Subcutaneous adipose tissue (tissue), 4 donors: ENCODE measurements around the gene IL11RA. TPM values are rescaled to one million over a fixed set of nuclear protein-coding genes. Genes with fewer than 3 reads are reported as not detected.

Source experiments
- CTCF ChIP-seq: fragments of 450-650 bp; IDR thresholded peaks from one replicate; pipeline ENCODE4 v1.5.1; 2016; ENCODE audit warnings: low read depth, mild to moderate bottlenecking, control low read depth, antibody characterized with exemption, moderate library complexity
- total RNA-seq, 4 donors: library from RNA; depleted of rRNA; stranded (reverse); fragments of >200 nt; gene quantifications; one replicate each; pipeline ENCODE4 v1.1.0, GENCODE V29; 2016

The IL11RA gene
- total RNA-seq, 4 donors from 2014 or later = 10.4 to 24.9 (median 20.3) TPM

- TF ChIP-seq CTCF = no peak
Measured at GRCh38 chr9:34625186-34625486, 26.8 kb upstream of the IL11RA start.

- TF ChIP-seq CTCF = no peak
Measured at GRCh38 chr9:34627716-34628655, 24.0 kb upstream of the IL11RA start.

GRCh38 chr9:34628656-34629490 is 23.1 kb upstream of the IL11RA start, which contains the start of gene ARID3C:
Gene ARID3C, minus strand, starts transcription at chr9:34629066. Its CDS starts 1,052 bp downstream, at chr9:34628014.
- TF ChIP-seq CTCF = no peak

GRCh38 chr9:34629491-34629808 is 22.5 kb upstream of the IL11RA start:
- no peak for TF ChIP-seq CTCF

GRCh38 chr9:34630402-34631154 is 21.4 kb upstream of the IL11RA start:
- TF ChIP-seq CTCF = no peak

- TF ChIP-seq CTCF = no peak
Measured at GRCh38 chr9:34633166-34633565, 18.8 kb upstream of the IL11RA start.
